ENCODE data around the gene PLD6. TPM values are rescaled to one million over a fixed set of nuclear protein-coding genes. Genes with fewer than 3 reads are reported as not detected.

Gene PLD6
- total RNA-seq, 1 donor from 2014 or later, result 0.55 TPM

- Mint-ChIP-seq H3K4me3 (ENCODE audit: unreplicated experiment) (no peak overlapping the region), H3K27ac (ENCODE audit: unreplicated experiment) (no peak overlapping the region), H3K4me1 (ENCODE audit: low read depth) (peaks cover 41% of the 10 kb centered on the region), H3K27me3 (ENCODE audit: low read depth) (no peaks in the 10 kb centered on the region), H3K9me3 (ENCODE audit: low read depth) (no peaks in the 10 kb centered on the region), H3K36me3 (ENCODE audit: low read depth) (peaks cover 1% of the 10 kb centered on the region)
- no peak for DNase-seq (ENCODE audit: low spot score)
- TF ChIP-seq CTCF (IDR thresholded peaks at IDR 0.05), result no peak
Observed at GRCh38 chr17:17204635-17205231, 1.4 kb downstream of the PLD6 start.

- no peaks in the 10 kb centered on the region for H3K9me3 Mint-ChIP-seq (ENCODE audit: low read depth)
- no peak for DNase-seq (ENCODE audit: low spot score)
- H3K27me3 Mint-ChIP-seq (ENCODE audit: low read depth), result no peaks in the 10 kb centered on the region
- H3K36me3 Mint-ChIP-seq (ENCODE audit: low read depth), result peaks cover 1% of the 10 kb centered on the region
- peaks cover 43% of the 10 kb centered on the region for H3K4me1 Mint-ChIP-seq (ENCODE audit: low read depth)
- no peak for TF ChIP-seq CTCF (IDR thresholded peaks at IDR 0.05)
- H3K27ac Mint-ChIP-seq (ENCODE audit: unreplicated experiment), result no peak overlapping the region
- no peak overlapping the region for H3K4me3 Mint-ChIP-seq (ENCODE audit: unreplicated experiment)
Observed at GRCh38 chr17:17204041-17204591, 2.0 kb downstream of the PLD6 start.

- Mint-ChIP-seq H3K36me3 (ENCODE audit: low read depth) (peaks cover 1% of the 10 kb centered on the region), H3K4me3 (ENCODE audit: unreplicated experiment) (no peak overlapping the region), H3K9me3 (ENCODE audit: low read depth) (no peaks in the 10 kb centered on the region), H3K4me1 (ENCODE audit: low read depth) (peaks cover 43% of the 10 kb centered on the region), H3K27ac (ENCODE audit: unreplicated experiment) (no peak overlapping the region), H3K27me3 (ENCODE audit: low read depth) (no peaks in the 10 kb centered on the region)
- no peak for DNase-seq (ENCODE audit: low spot score)
- no peak for TF ChIP-seq CTCF (IDR thresholded peaks at IDR 0.05)
Observed at GRCh38 chr17:17203173-17203730, 2.9 kb downstream of the PLD6 start.

GRCh38 chr17:17201907-17202306 lies 4.2 kb downstream of the PLD6 start:
- H3K27me3 Mint-ChIP-seq (ENCODE audit: low read depth), result no peaks in the 10 kb centered on the region
- no peak overlapping the region for H3K27ac Mint-ChIP-seq (ENCODE audit: unreplicated experiment)
- peaks cover 40% of the 10 kb centered on the region for H3K4me1 Mint-ChIP-seq (ENCODE audit: low read depth)
- no peaks in the 10 kb centered on the region for H3K9me3 Mint-ChIP-seq (ENCODE audit: low read depth)
- no peak for DNase-seq (ENCODE audit: low spot score)
- H3K36me3 Mint-ChIP-seq (ENCODE audit: low read depth), result peaks cover 1% of the 10 kb centered on the region
- H3K4me3 Mint-ChIP-seq (ENCODE audit: unreplicated experiment), result no peak overlapping the region
- no peak for TF ChIP-seq CTCF (IDR thresholded peaks at IDR 0.05)

GRCh38 chr17:17201271-17201670 lies 4.9 kb downstream of the PLD6 start:
- Mint-ChIP-seq H3K27me3 (ENCODE audit: low read depth) (no peaks in the 10 kb centered on the region), H3K27ac (ENCODE audit: unreplicated experiment) (peak overlapping the region; percentile 81), H3K4me1 (ENCODE audit: low read depth) (peaks cover 38% of the 10 kb centered on the region), H3K36me3 (ENCODE audit: low read depth) (peaks cover 1% of the 10 kb centered on the region), H3K4me3 (ENCODE audit: unreplicated experiment) (no peak overlapping the region), H3K9me3 (ENCODE audit: low read depth) (no peaks in the 10 kb centered on the region)
- DNase-seq (ENCODE audit: low spot score), result no peak
- TF ChIP-seq CTCF (IDR thresholded peaks at IDR 0.05), result no peak
